Loucy (cell line): Measurements from ENCODE around the gene NPB.

ENCODE experiments used
- CTCF ChIP-seq: fragments of 200-600 bp; sonication (generic); conservative IDR thresholded peaks from 2 replicates; pipeline ENCODE4 v1.5.1; 2014; ENCODE audit warnings: mild to moderate bottlenecking, antibody characterized with exemption, low read length
- EZH2phosphoT487 ChIP-seq: fragments of 200-600 bp; IDR thresholded peaks from 2 replicates; pipeline ENCODE4 v1.6.1; 2018; ENCODE audit warnings: antibody characterized with exemption, mild to moderate bottlenecking, moderate library complexity, borderline replicate concordance

DNA sequence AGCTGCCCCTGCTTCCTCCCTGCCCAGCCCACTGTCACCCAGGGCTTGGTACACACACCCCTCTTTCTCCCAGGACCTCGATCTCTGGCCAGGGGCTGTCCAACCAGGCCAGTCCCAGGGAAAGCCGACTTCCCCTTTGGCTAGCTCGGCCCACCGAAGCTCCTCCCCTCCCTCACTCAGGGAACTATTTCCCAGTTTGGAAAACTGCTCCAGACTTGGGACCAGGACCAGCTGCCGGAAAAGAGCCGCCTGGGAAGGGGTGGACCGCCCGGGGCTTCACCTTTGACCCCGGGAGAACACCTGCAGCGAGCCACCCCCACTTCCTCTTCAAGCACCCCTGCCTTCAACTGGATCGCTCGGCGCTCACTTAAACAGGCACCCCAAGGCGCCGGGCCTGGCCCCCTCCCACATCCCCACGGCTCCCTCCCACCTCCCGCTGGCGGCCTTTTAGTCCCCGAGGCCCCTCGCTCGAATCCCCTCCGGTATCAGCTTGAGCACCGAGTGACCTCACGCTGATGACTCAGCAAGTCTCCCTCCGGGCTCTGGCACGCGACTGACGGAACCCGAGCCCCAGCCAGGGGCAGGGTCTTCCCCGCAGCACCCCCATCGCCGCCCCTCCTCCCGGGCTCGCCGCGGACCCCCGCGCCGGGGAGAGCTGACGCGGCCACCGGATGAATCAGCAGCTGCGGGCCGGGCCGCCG lies 24.6 kb downstream of the NPB start:
- TF ChIP-seq CTCF (no peak), EZH2phosphoT487 (no peak)
